ENCODE measurements around the gene F9. TPM values are rescaled to one million over a fixed set of nuclear protein-coding genes. Genes with fewer than 3 reads are reported as not detected.

The F9 gene
- total RNA-seq, 1 donor from 2014 or later: not detected

DNA sequence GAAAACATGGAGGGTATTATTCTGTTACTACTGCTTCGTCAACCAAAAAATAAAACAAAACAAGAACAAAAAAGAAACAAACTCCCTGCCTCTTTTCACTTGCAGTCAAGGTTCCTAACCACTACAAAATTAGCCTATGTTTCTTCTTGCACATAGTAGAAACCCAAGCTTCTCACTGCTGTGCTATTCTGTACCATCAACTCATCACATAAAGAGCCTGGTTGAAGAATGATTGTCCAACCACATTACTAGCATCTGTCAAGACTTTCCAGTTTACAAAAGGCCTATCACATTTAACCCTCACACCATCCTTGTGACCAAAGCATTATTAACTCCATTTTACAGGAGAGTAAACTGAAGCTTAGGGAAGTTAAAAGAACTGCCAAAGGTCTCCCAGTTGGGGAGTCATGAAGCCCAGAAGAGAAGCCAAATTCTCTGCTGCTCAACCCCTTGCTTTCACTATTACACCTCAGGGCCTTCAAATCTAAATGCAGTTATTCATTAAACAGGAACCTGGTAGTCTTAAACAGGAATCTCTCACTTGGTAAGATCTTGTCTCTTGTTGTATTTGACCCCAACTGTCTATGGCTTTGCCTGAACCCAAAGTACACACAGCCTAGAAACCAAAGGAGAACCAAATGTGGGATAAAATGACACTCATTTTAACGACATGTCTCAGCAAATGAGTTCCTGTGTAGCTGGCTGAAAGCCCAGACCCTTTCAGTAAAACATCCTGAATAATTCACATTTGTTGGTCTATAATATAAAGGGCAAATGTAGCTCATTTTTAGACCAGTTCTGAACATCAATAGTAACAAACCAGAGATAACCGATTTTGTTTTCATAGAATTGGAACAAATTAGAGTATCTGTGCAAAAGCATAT is 8.6 kb downstream of the F9 start:
- TF ChIP-seq, protein P1, sequence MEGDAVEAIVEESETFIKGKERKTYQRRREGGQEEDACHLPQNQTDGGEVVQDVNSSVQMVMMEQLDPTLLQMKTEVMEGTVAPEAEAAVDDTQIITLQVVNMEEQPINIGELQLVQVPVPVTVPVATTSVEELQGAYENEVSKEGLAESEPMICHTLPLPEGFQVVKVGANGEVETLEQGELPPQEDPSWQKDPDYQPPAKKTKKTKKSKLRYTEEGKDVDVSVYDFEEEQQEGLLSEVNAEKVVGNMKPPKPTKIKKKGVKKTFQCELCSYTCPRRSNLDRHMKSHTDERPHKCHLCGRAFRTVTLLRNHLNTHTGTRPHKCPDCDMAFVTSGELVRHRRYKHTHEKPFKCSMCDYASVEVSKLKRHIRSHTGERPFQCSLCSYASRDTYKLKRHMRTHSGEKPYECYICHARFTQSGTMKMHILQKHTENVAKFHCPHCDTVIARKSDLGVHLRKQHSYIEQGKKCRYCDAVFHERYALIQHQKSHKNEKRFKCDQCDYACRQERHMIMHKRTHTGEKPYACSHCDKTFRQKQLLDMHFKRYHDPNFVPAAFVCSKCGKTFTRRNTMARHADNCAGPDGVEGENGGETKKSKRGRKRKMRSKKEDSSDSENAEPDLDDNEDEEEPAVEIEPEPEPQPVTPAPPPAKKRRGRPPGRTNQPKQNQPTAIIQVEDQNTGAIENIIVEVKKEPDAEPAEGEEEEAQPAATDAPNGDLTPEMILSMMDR (IDR thresholded peaks at IDR 0.05; ENCODE audit: partially characterized antibody, unreplicated experiment): no peak
- Mint-ChIP-seq H3K36me3 (ENCODE audit: unreplicated experiment) (no peaks in the 10 kb centered on the region), H3K4me1 (ENCODE audit: low read depth, unreplicated experiment) (no peaks in the 10 kb centered on the region), H3K4me3 (ENCODE audit: unreplicated experiment) (no peak overlapping the region), H3K27me3 (ENCODE audit: unreplicated experiment) (no peaks in the 10 kb centered on the region), H3K27ac (ENCODE audit: unreplicated experiment) (no peak overlapping the region), H3K9me3 (ENCODE audit: unreplicated experiment) (no peaks in the 10 kb centered on the region)
- no peak for DNase-seq

- no peak overlapping the region for H3K27ac Mint-ChIP-seq (ENCODE audit: unreplicated experiment)
- DNase-seq: no peak
- TF ChIP-seq, protein P1 (IDR thresholded peaks at IDR 0.05; ENCODE audit: partially characterized antibody, unreplicated experiment): no peak
- no peak overlapping the region for H3K4me3 Mint-ChIP-seq (ENCODE audit: unreplicated experiment)
- no peaks in the 10 kb centered on the region for H3K4me1 Mint-ChIP-seq (ENCODE audit: low read depth, unreplicated experiment)
- H3K36me3 Mint-ChIP-seq (ENCODE audit: unreplicated experiment): no peaks in the 10 kb centered on the region
- H3K27me3 Mint-ChIP-seq (ENCODE audit: unreplicated experiment): no peaks in the 10 kb centered on the region
- no peaks in the 10 kb centered on the region for H3K9me3 Mint-ChIP-seq (ENCODE audit: unreplicated experiment)
Measured at GRCh38 chrX:139542652-139543051, 12.1 kb downstream of the F9 start.

DNA sequence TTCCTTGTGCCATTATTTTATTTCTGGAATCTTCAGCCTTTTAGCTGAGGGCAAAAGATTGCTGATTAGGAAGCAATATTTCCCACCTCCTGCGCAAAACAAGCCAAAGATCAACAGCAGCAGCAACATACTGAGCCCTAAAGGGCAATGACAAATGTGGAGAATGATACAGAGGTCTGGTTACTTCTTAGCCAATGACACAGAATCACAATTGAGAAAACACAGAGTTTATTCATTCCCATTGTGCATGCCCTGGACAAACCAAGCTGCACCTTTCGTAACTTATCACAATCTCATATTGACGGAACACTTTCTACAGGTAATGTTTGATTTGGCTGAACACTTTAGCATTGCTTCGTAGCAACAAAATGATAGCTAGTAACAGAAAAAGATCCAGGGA is 13.4 kb downstream of the F9 start:
- H3K9me3 Mint-ChIP-seq (ENCODE audit: unreplicated experiment): no peaks in the 10 kb centered on the region
- TF ChIP-seq, protein P1 (IDR thresholded peaks at IDR 0.05; ENCODE audit: partially characterized antibody, unreplicated experiment): no peak
- no peak for DNase-seq
- H3K4me1 Mint-ChIP-seq (ENCODE audit: low read depth, unreplicated experiment): no peaks in the 10 kb centered on the region
- no peaks in the 10 kb centered on the region for H3K36me3 Mint-ChIP-seq (ENCODE audit: unreplicated experiment)
- no peaks in the 10 kb centered on the region for H3K27me3 Mint-ChIP-seq (ENCODE audit: unreplicated experiment)
- H3K4me3 Mint-ChIP-seq (ENCODE audit: unreplicated experiment): no peak overlapping the region
- no peak overlapping the region for H3K27ac Mint-ChIP-seq (ENCODE audit: unreplicated experiment)

- TF ChIP-seq, protein P1 (IDR thresholded peaks at IDR 0.05; ENCODE audit: partially characterized antibody, unreplicated experiment): no peak
- Mint-ChIP-seq H3K27me3 (ENCODE audit: unreplicated experiment) (no peaks in the 10 kb centered on the region), H3K4me3 (ENCODE audit: unreplicated experiment) (no peak overlapping the region), H3K9me3 (ENCODE audit: unreplicated experiment) (no peaks in the 10 kb centered on the region), H3K27ac (ENCODE audit: unreplicated experiment) (no peak overlapping the region), H3K36me3 (ENCODE audit: unreplicated experiment) (no peaks in the 10 kb centered on the region), H3K4me1 (ENCODE audit: low read depth, unreplicated experiment) (no peaks in the 10 kb centered on the region)
- no peak for DNase-seq
Measured at GRCh38 chrX:139544591-139544990, 14.1 kb downstream of the F9 start.

DNA sequence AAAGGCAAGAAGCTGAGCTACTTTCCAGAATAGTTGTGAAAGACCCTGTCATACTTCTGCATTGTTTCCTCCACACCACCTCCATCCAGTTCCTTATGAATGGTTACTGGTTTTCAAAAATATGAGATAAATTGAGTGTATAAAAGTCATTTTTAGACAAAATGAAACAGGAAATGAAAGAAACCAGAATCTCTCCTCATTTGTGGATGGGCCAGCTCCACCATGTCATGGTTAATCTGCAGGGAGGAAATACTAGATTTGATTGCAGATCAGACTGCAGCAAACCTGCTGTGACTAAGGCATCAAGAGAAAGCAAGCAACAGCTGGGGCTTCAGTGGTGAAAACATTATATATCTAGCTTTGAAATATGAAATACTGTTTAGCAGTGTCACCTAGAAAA is 23.8 kb downstream of the F9 start:
- H3K4me3 Mint-ChIP-seq (ENCODE audit: unreplicated experiment): no peak overlapping the region
- H3K27me3 Mint-ChIP-seq (ENCODE audit: unreplicated experiment): no peaks in the 10 kb centered on the region
- TF ChIP-seq, protein P1 (IDR thresholded peaks at IDR 0.05; ENCODE audit: partially characterized antibody, unreplicated experiment): no peak
- no peak overlapping the region for H3K27ac Mint-ChIP-seq (ENCODE audit: unreplicated experiment)
- DNase-seq: no peak
- no peaks in the 10 kb centered on the region for H3K36me3 Mint-ChIP-seq (ENCODE audit: unreplicated experiment)
- no peaks in the 10 kb centered on the region for H3K9me3 Mint-ChIP-seq (ENCODE audit: unreplicated experiment)
- H3K4me1 Mint-ChIP-seq (ENCODE audit: low read depth, unreplicated experiment): no peaks in the 10 kb centered on the region
